Measurements from ENCODE around the gene SLC6A16.
A peak's percentile ranks its signal among the peaks of the same experiment; 100 is the strongest.

DNA sequence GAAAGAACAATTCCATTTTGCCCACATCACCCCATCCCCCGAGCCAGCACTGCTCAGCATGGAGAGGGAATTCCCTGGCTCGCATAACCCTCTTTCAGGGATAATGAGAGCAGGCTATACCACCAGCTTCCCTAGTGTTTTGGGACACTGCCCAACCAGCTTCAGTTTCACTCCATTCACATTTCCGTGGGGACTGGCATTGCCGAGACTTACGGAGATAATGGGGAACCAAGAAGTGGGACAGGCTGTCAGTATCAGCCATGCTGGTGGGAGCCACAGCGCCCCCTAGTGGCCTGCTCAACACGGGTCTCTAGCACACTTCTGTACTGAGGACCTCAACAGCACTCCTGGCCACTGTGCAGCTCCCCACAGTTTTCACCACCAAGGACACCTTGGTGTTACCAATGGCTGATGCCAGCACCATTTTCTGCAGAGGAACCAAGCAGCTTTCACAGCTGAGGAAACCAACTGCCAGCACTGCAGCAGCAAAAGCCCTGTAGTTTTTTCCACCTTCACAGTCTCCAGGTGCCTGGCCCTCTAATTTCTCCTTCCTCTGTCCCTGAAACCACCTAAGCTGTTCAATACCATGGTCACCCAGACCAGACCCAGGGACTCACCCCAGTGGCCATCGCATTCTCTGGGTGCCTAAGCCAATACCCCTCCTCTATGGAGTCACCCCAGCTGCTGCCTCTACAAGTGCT lies 23.7 kb downstream of the SLC6A16 start:
- TF ChIP-seq, protein P1, sequence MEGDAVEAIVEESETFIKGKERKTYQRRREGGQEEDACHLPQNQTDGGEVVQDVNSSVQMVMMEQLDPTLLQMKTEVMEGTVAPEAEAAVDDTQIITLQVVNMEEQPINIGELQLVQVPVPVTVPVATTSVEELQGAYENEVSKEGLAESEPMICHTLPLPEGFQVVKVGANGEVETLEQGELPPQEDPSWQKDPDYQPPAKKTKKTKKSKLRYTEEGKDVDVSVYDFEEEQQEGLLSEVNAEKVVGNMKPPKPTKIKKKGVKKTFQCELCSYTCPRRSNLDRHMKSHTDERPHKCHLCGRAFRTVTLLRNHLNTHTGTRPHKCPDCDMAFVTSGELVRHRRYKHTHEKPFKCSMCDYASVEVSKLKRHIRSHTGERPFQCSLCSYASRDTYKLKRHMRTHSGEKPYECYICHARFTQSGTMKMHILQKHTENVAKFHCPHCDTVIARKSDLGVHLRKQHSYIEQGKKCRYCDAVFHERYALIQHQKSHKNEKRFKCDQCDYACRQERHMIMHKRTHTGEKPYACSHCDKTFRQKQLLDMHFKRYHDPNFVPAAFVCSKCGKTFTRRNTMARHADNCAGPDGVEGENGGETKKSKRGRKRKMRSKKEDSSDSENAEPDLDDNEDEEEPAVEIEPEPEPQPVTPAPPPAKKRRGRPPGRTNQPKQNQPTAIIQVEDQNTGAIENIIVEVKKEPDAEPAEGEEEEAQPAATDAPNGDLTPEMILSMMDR (conservative IDR thresholded peaks at IDR 0.05; ENCODE audit: low read depth, low read length), result peak; percentile 98
- no peak for TF ChIP-seq EZH2 (IDR thresholded peaks at IDR 0.05; ENCODE audit: borderline replicate concordance, low read depth, low read length, poor library complexity, severe bottlenecking)
